ENCODE results near the gene PGP.
A peak's percentile ranks its signal among the peaks of the same experiment; 100 is the strongest.

Gene PGP

GRCh38 chr16:2197765-2198164, 16.9 kb downstream of the PGP start:
- no peak for DNase-seq

- no peak for DNase-seq
Observed at GRCh38 chr16:2196981-2197511, 17.6 kb downstream of the PGP start.

DNA sequence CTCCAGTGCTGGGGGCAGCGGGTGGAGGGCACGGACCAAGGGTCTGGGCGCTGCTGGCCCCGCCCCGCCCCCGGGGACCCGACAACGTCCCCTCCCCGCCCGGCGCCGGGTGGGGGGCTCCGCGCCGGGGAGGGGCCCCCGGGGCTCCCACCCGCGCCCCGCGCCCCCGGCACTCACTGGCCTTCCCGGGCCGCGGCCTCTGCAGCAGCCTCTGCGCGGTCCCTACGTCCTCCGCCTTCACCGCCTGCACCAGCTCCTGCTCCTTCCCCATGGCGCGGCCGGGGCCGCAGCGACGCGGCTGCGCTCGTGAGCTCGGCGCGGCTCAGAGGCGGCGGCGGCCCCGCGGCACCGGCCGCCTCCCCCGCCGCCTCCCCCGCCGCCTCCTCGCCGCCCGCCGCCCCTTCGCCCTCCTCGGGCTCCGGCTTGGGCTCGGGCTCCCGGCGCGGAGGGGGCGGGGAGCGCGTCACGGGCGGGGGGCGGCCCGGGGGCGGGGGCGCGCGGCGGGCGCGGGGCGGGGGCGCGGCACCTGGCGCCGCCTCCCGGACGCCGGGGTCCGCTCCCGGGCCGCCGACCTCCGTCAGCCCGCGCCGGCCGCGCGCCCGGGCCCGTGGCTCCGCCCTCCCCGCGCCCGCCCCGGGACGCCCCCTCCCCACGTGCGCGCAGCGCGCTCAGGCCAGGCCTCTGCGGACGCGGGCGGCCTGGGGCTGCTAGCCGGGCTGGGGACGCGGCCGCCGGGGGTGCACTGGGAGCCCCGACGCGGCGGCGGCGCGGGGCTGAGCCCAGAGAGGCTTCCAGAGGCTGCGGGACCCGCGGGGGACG, 18.3 kb downstream of the PGP start, which contains the start of gene CASKIN1:
CASKIN1 (minus strand) TSS at position 444 of the 819 bp plus-strand sequence; CDS start at position 271, 173 bp downstream.
- no peak for DNase-seq

DNA sequence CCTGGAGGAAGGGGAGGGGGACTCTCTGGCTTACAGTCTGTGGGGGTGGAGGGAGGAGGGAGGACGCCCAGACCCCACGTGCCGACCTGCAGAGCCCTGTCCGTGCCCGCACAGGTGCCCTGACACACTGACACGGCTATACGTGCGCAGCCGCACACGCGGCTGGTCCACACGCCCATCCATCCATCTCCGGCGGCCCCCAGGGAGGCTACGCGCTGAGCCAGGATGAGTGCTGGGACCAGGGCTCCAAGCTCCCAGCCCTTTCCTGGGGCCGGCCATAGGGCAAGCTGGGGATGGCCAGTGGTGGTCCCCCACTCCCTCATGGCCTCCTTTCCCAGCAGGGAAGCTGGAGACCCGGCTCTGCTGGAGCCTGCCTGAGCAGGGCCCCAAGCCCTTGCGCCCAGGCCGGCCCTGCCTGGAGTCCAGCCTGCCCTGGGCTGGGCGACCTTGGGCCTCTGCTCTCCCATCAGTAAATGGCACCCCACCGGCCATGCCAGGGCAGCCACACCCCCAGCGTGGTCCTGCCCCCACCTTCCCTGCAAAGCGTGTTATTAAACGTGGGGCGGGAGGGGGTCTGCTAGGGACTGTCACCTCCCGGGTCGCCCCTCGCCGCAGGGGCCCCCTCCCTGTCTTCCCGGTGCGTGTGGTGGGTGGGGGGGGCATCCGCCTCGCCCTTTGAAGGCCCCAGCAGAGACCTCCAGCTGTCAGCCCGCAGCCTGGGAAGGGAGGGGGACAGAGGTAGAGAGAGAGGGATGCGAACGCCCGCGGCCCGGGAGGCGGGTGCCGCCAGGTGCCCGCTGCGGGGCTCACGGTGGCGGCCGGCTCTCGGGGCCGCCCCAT, 19.1 kb downstream of the PGP start:
- DNase-seq, result no peak

DNA sequence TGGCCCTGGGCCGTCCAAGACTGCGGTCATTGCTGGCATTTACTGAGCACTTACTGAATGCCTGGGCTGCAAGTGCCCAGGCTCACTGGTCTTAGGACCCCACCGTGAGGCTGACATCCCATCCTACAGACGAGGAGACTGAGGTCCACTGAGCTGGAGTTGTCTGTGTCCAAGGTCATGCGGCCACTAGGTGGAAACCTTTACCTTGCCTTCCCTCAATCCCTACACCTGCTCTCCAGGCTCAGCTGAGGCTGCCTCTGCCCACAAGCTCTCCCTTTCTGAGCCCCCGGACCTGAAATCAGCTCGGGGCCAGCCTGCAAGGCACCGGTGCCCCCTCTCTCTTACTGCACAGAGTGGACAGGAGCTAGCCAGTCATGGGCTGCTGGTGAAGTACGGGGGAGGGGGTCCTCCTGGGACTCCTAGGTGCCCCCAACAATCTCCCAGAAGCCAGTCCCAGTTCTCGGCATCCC, 19.8 kb downstream of the PGP start:
- DNase-seq, result peak in 1 of 2 experiments; percentile 48

- DNase-seq, result no peak
Observed at GRCh38 chr16:2194166-2194834, 20.3 kb downstream of the PGP start.

GRCh38 chr16:2191446-2191706, 23.3 kb downstream of the PGP start:
- no peak for DNase-seq

DNA sequence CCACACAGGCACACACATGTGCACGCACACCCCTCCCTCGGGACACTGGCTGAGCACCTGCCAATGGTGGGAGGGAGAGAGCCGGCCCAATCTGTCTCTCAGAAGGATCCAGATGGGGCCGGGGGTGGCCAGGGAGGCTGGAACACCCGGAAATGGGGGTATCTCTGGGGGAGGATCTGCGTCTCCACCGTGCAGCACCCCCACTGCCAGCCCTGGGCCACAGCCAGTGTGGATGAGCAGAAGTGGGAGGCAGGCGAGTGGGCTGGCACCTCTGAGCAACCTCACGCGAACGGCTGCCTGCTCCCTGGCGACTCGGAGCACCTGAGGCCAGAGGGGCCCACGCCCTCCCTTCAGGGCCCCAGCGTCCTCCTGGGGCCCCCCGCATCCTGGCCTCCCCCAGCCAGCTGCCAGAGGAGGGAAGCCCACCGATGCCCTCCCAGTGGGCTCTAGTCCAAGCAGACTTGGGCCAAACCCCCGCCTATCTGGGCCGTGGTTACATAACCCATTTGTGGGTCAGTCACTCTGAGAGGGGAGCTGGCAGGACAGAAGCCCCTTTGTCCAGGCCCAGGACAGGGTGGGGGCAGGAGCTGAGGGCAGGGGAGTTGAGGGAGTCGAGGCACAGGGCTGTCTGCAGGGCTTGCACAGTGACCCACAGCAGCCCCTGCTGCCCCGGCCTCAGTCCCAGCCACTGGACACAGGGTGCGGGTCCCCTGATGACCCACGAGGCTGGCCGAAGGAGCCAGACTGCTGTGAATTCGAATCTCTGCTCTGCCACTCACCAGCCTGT, 23.8 kb downstream of the PGP start:
- no peak for DNase-seq

- no peak for DNase-seq
Observed at GRCh38 chr16:2190002-2190658, 24.5 kb downstream of the PGP start.

DNA sequence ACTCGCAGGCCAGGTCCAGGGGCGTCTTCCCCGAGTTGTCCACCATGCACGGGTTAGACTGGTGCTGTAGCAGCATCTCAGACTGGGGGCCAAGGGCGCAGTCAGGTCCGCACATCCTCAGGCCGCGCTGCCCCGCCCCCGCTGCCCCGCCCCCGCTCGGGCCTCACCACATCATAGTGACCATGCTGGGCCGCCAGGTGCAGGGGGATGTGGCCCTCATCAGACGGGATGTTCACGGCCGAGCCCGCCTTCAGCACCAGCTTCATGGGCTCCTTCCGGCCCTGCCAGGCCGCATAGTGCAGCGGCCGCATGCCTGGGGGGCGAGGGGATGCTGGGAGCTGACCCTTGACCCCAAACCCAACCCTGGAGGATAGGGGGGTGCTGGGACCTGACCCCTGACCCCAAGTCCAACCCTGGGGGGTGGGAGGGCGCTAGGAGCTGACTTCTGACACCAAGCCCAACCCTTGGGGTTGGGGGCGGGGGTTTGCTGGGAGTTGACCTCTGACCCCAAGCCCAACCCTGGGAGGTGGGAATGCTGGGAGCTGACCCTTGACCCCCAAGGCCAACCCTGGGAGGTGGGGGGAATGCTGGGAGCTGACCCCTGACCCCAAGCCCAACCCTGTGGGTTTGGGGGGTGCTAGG, 25.3 kb downstream of the PGP start:
- no peak for DNase-seq

DNA sequence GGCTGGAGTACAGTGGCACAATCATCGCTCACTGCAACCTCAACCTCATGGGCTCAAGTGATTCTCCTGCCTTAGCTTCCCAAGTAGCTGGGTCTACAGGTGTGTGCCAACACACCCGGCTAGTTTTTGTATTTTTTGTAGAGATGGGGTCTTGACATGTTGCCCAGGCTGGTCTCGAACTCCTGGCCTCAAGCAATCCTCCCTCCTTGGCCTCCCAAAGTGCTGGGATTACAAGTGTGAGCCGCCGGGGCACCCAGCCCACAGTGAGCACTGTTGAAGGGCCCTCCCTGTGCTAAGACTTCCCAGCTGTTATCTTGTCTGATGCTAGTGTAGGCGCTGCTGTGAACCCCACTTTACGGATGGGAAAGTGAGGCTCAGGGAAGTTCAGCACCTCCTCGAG, 26.2 kb downstream of the PGP start:
- no peak for DNase-seq

DNA sequence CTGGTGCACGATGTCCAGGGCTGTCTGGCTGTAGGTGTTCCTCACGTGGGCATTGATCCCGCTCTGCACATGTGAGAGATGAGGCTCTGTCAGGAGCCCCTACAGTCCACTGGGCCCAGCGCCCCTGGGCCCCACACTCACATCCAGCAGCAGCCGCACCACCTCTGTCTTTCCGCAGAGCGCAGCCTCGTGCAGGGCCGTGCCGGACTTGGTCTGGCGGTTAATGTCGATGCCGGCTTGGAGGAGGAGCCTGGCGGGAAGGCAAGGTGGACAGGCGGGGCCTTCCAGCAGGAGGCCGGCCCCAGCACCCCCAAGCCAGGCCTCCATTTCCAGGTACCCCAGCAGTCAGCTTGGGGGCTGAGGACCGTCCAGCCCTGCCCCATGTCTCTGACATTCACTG, 27.4 kb downstream of the PGP start:
- DNase-seq, result no peak

- no peak for DNase-seq
Observed at GRCh38 chr16:2186505-2186904, 28.1 kb downstream of the PGP start.

DNA sequence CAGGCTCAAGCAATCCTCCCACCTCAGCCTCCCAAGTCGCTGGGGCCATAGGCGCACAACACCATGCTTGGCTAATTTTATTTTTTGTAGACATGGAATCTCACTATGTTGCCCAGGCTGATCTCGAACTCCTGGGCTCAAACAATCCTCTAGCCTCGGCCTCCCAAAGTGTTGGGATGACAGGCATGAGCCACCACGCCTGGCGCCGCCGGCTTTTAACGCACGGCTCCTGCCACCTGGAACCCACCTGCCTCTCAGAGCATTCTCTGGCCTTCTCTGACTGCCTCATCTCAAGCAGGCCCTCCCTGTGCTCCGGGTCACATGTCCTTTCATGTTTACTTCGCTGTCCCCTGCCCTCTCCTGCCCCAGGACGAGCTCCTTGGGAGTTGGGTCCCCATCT, 28.6 kb downstream of the PGP start:
- DNase-seq, result no peak

GRCh38 chr16:2184962-2185361, 29.7 kb downstream of the PGP start:
- no peak for DNase-seq

- no peak for DNase-seq
Observed at GRCh38 chr16:2184346-2184745, 30.3 kb downstream of the PGP start.

DNA sequence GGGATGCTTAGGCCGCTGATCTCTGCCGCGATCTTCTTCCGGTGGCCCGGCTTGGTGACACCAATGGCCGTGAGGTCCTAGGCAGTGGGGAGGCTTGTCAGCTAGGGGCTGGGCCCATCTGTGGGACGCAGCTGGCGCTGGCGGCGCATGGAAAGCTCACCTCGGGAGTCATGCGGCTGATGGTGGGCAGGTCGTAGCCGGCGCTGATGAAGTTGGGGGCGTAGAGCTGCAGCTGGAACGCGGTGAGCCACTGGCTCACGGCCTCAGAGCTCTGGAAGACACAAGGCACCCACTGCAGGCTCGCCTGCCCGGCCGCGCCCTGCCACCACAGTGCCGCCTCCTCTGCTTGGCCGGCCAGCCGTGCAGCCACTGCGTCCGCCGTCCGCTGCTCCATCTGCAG, 31.0 kb downstream of the PGP start:
- no peak for DNase-seq

DNA sequence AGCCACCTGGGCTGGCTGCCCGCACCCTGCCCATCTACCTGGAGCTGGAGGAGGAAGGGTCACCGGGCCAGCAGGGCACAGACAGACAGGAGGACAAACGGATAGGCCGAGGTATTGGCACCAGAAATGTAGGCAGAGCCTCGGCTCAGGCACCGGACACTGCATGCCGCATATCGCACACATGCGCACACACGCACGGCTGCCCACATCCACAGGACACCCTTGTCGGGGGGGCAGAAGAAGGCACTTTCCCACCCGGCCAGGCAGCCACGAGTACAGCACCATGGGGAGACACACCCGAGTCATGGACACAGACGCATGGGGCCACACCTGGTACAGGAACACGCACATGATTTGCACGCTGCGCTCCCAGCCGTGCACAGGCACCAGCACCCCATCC, 32.7 kb downstream of the PGP start:
- DNase-seq, result no peak

GRCh38 chr16:2180962-2181923, 33.4 kb downstream of the PGP start:
- DNase-seq, result no peak

DNA sequence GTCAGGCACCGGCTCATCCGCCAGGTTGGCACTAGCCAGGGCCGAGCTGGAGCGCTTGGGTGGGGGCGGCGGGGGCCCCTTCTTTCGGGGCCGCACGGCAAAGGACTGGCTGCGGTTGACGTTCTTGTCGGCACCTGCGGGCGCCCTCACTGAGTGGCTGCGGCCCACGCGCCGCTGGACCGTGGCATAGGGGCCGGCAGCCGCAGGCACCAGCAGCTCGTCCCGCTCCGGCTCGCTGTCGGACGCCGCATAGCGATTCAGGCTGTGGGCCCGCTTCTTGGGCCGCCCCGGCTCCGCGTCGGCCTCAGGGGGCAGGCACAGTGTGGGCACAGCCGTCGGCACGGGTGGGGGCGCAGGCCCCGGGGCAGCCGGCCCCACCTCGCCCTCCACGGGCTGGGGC, 34.2 kb downstream of the PGP start:
- no peak for DNase-seq

Data from stimulated activated CD4-positive, alpha-beta T cell treated with anti-CD3 and anti-CD28 coated beads, Interleukin-4, amount 100 ng/mL, for 4 hours (primary cell).